Progenitor cell of endocrine pancreas (in vitro differentiated cells): ENCODE data around the gene NFIB. TPM values are rescaled to one million over a fixed set of nuclear protein-coding genes. Genes with fewer than 3 reads are reported as not detected.

Experiments used
- DNase-seq: peaks from one replicate; pipeline ENCODE4 v3.0.0; 2021; ENCODE audit warnings: low spot score; ENCODE audit not compliant: unreplicated experiment
- H3K27ac Mint-ChIP-seq: 2 replicates; pipeline ENCODE4 v1.8.0; 2021; ENCODE audit warnings: mild to moderate bottlenecking, moderate library complexity, mixed read lengths
- H3K27me3 Mint-ChIP-seq: 2 replicates; pipeline ENCODE4 v1.8.0; 2021; ENCODE audit warnings: mixed read lengths
- H3K36me3 Mint-ChIP-seq: 2 replicates; pipeline ENCODE4 v1.8.0; 2022; ENCODE audit warnings: mixed read lengths; ENCODE audit not compliant: insufficient read depth
- H3K4me1 Mint-ChIP-seq: 2 replicates; pipeline ENCODE4 v1.8.0; 2021; ENCODE audit warnings: low read depth, mixed read lengths
- H3K4me3 Mint-ChIP-seq: 2 replicates; pipeline ENCODE4 v1.8.0; 2021; ENCODE audit warnings: low read depth, mild to moderate bottlenecking, moderate library complexity, mixed read lengths
- H3K9me3 Mint-ChIP-seq: 2 replicates; pipeline ENCODE4 v1.8.0; 2021; ENCODE audit warnings: low read depth, mixed read lengths
- CTCF ChIP-seq: fragments of 200-600 bp; sonication (generic); IDR thresholded peaks from one replicate; pipeline ENCODE4 v1.5.0; 2021; ENCODE audit warnings: antibody characterized with exemption, mild to moderate bottlenecking; ENCODE audit not compliant: unreplicated experiment
- total RNA-seq: library from RNA; stranded (reverse); gene quantifications from 2 replicates; pipeline ENCODE4 v1.2.1, GENCODE V29; 2021

The NFIB gene
- total RNA-seq, 1 donor from 2014 or later = 15.5 TPM

GRCh38 chr9:14211564-14211963, 102.4 kb downstream of the NFIB start:
- Mint-ChIP-seq H3K27me3 (peaks cover 3% of the 10 kb centered on the region), H3K4me3 (no peak overlapping the region), H3K36me3 (no peaks in the 10 kb centered on the region), H3K27ac (no peak overlapping the region), H3K4me1 (peaks cover 17% of the 10 kb centered on the region), H3K9me3 (peaks cover 4% of the 10 kb centered on the region)
- TF ChIP-seq CTCF = no peak
- no peak for DNase-seq

GRCh38 chr9:14210428-14210827, 103.5 kb downstream of the NFIB start:
- H3K4me3 Mint-ChIP-seq = no peak overlapping the region
- H3K4me1 Mint-ChIP-seq = peaks cover 17% of the 10 kb centered on the region
- peaks cover 4% of the 10 kb centered on the region for H3K9me3 Mint-ChIP-seq
- no peaks in the 10 kb centered on the region for H3K36me3 Mint-ChIP-seq
- no peak for DNase-seq
- H3K27ac Mint-ChIP-seq = no peak overlapping the region
- H3K27me3 Mint-ChIP-seq = peaks cover 3% of the 10 kb centered on the region
- no peak for TF ChIP-seq CTCF

GRCh38 chr9:14209399-14210345, 104.3 kb downstream of the NFIB start:
- no peaks in the 10 kb centered on the region for H3K36me3 Mint-ChIP-seq
- peaks cover 3% of the 10 kb centered on the region for H3K27me3 Mint-ChIP-seq
- no peak overlapping the region for H3K27ac Mint-ChIP-seq
- DNase-seq = no peak
- no peak for TF ChIP-seq CTCF
- H3K9me3 Mint-ChIP-seq = peaks cover 4% of the 10 kb centered on the region
- H3K4me3 Mint-ChIP-seq = no peak overlapping the region
- peaks cover 17% of the 10 kb centered on the region for H3K4me1 Mint-ChIP-seq

GRCh38 chr9:14207352-14207995, 106.5 kb downstream of the NFIB start:
- no peaks in the 10 kb centered on the region for H3K9me3 Mint-ChIP-seq
- peaks cover 11% of the 10 kb centered on the region for H3K4me1 Mint-ChIP-seq
- no peak for DNase-seq
- TF ChIP-seq CTCF = no peak
- no peak overlapping the region for H3K27ac Mint-ChIP-seq
- H3K27me3 Mint-ChIP-seq = peaks cover 3% of the 10 kb centered on the region
- no peaks in the 10 kb centered on the region for H3K36me3 Mint-ChIP-seq
- H3K4me3 Mint-ChIP-seq = no peak overlapping the region

GRCh38 chr9:14205463-14205862, 108.5 kb downstream of the NFIB start:
- no peak for DNase-seq
- Mint-ChIP-seq H3K27me3 (peaks cover 3% of the 10 kb centered on the region), H3K27ac (no peak overlapping the region), H3K4me1 (peaks cover 5% of the 10 kb centered on the region), H3K4me3 (no peak overlapping the region), H3K9me3 (no peaks in the 10 kb centered on the region), H3K36me3 (no peaks in the 10 kb centered on the region)
- no peak for TF ChIP-seq CTCF
